HG03060 (cell line): ENCODE measurements around the gene RBP3.
"Not testable (repeated sequence)": the region's sequence is repeated elsewhere in the genome, so short reads cannot be mapped to it uniquely, and the experiment has no call there.

Experiments
- ATAC-seq: cut with Tn5 transposase; IDR thresholded peaks from one replicate; pipeline ENCODE4 v1.9.1; 2021; ENCODE audit warnings: low read depth, moderate number of reproducible peaks; ENCODE audit not compliant: unreplicated experiment

Gene RBP3

DNA sequence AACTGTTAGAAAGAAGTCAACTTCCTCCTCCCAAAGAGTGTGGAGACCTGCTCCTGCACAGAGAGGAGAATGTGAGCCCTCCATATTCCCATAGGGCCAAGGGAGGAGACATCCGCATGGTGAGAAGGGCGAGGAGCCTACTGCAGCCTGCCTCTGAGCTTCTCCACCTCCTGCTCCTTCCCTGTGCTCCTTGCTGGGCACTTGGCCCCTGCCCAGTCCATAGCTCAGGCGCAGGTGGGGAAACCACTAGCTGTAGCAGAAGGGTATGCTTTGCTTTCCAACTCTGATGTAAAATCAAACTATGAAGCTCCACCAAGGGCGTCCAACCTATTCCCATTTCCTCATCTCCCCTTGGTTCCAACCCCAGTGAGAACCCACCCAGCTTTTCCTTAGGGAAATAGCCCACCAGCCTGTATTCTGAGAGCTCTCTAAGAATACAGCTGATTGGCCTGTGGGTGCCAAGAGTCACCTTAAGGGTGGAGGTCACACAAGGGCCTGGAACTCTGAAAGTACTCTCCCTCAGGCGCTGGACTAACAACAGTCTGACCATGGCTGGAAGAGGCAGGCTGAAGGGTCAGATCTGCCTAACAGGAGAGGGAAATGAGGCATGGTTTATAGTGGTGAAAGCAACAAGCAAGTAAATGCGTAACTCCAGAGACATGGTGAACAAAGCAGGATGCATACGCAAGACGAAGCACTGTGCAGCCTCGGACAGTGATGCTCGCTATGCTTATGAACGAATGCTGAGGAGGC lies 22.0 kb downstream of the RBP3 start:
- no peak for ATAC-seq

DNA sequence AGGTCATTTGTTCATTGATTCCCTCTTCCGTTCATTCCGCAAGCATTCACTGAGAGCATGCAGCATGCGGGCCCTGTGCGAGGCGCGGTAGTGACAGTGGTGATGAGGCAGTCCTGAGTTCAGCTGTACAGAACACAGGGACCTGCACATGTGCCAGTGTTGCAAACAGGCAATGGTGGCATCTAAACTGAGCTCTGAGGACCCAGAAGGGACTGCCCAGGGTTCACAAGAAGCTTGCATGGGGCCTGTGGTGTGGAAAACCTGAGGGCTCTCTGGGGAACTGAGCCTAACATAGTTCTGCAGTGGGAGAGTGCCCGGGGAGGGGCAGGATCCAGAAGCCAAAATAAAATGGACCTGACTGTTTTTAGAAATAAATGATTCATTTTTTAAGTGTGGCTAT lies 22.7 kb downstream of the RBP3 start:
- no peak for ATAC-seq

DNA sequence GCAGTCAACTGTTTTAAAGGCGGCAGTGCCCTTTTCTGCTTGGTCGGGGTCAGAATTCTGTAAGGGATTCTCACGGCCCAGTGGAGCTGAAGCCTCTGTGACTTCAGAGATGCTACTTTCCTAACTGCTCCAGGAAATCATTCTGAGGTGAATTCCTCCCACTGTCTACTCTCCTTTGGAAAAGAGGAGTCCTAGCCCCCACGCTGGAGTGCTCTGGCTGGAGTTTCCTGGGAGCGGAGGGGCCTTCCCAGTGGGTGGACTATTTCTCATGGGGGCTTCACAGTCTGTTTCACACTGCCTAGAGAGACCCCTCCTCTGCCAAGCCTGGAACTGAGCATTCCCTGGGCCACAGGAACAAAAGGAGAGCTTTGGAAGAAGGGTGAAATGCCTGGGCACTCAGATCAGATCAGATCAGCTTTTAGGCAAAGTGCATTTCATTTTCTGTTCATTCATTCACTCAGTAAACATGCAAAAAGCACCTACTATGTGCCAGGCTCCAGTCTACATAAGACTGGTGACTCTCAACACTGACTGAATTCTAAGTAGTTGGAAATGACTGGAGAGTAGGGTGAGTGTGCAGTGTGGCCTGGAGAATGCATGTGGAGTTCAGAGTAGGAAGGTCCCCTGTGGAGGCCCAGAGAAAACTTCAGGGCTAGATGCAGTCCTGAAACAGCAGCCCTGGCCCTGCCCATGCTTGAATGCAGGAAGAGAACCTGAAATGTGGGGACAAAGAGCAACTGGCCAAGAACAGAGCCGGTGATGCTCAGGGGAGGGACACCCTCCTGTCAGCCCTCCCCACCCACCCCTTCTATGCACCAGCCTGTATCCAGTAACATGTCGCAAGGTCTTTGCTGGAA lies 23.7 kb downstream of the RBP3 start:
- ATAC-seq = no peak

DNA sequence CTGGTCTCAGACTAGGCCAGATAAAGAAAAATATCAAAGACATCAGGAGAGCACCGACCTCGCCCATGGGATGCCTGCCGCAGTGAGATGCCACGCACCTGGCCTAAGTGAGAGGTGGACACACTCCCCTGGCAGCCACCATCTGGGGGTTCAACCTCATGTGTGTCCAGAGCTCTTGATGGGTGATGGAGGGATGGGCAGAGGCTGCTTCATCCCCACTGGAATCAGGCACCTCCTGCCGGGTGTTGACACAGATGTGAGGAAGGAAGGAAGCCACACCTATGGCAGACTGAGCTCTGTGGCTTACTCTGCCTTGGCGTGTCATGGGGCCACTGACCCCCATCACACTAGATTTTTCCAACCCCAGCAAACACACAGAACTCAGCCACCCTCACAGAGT lies 24.6 kb downstream of the RBP3 start:
- no peak for ATAC-seq

DNA sequence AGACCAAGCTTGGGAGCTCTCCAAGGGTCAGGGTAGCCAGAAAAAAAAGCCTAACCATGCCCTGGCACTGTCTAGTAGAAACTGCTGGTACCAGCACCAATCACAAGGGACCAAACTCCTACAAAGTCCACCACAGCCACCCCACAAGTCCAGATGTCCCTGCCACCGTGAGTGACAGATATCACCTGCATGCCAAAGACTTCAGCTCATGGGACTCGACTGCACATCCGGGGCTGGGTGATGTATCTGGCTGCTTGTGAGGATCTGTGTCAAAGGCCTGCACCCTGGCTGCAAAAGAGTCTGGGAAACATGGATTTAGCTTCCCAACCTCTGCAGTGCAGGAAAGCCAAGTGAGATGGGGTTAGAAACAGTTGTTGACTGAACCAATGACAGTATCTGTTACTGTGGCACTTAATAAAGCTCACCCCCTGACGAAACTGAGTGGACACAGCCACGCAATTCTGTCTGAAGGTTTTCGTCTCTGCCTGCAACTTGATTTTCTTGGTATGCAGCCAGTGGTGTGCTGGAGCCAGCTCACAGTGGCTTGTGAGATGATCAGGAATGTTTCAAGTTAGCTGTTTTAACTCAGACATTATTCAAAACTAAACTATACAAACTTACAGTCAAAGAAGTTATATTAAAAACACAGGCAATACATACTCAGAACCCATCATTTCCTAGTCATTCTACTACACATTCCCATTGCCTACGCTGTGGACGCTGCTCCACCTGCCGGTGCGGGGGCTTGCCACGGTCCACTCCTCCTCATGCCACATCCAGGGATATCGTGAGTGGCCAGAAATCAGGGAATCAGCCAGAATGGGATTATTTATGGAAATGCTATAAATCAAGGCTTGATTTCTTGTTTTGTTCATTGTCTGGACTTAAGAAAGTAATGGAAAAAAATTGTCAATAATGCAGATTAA lies 26.7 kb downstream of the RBP3 start:
- no peak for ATAC-seq

DNA sequence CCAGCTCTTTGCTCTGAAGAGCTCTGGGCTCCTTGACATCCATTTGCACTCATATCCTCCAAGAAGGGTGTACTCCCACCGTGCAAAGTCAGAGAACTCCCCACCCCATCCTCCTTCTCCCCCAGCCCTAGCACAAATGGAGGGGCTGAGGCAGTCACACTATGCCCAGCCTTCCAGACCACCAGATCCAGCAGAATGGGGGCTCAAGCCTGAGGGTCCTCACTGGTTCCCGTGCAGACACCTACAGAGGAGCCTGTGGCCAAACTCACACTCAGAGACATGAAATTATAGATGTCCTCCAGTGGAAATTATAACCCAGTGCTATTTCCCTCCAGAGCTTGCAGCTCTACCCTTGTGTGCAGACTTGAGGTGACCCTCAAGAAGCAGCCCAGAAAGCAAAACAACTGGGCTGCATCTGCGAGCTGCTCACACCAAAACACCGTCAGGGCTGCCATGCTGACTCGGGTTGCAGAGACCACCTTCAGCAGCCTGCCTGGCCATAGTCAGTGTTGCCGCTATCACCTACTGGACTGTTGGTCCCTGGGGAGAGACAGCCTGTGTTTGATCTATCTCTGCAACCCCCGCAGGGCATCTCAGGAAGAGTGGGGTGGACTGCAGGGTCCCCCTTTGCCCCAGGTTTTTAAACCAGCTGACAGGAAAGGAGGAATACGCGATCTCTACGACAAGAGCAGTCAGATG lies 28.5 kb downstream of the RBP3 start:
- no peak for ATAC-seq

DNA sequence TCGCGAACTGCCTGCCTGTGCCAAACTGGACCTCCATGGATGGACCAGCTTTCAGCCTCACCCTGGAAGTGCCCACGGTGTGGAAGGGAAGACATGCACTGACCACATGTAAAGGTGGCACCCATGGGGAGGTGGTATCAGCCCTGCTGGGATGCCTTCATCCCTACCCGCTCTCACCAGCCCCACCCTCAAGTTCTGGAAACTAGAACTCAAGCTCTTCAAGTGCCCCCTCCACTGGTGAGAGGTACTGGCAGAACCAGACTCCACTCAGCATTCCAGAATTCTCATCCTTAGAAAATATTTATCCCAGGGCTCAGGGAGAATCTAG lies 30.0 kb downstream of the RBP3 start:
- ATAC-seq = no peak

DNA sequence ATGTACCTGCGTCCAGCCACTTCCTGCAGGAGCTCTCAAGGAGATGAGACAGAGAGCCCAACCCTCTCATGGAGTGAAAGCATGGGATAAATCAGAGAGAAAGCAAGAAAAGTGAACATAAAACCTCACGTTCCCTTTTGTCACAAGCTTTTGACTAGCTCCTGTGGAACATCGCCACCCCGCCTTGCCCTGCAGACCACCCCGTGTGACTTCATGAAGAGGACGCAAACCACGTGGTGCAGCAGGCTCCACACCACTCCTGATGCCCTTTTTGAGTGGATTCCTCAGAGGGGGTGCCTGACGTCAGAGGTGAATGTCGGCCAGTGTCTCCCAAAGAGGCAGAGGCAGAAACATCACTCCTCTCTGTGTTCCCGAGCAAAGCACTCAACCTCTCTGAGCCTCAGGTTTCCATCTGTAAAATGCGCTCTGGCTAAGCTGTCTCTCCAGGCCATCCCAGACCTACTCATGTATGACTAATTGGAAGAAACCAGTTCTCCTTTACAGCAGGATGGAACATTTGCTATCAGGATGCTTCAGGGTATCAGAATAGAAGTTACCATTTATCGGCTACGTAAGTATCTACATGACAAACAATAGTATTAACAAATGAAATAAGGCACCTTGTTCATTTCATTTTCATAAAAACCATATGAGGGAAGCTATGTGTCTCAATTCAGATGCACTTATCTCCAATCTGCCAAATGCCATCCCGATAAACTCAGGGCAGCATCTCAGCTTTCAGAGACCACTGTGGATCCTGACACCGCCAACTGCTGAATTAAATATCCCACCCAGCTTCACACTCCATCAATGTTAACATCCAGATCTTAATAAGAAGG lies 30.7 kb downstream of the RBP3 start:
- no peak for ATAC-seq

DNA sequence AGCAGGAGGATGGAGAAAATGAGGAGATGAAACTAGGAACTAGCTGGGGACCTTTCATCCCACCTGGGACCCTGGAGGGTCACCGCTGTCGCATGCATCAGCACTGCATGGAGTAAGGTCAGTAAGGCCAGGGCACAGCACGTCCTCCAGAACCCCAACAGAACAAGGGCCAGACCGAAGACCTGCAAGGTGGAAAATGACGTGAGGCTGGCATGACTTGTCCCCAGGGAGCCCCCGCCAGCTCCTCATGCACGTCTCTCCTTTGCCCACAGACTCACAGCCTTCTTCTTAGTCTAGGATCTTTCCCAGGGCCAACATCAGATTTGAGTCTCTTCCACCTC lies 31.3 kb downstream of the RBP3 start:
- ATAC-seq = no peak

DNA sequence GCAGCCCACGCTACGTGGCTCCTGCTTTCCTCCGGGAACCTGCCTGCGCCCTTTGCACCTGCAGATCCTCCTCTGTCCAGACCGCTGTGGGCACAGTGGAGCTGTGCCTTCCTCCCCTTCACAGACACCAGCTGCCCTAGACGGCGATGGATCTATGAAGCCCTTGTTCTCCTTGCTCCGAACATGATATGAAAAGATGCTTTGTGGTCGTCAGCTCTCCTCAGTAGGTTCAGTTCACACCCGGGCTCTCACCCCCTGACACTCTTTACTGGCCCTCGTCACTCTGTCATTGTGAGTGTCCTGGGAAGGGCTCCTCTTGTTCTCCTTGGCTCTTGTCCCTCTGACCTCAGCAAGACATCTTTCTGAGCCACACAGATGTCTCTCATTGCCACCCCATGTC lies 31.7 kb downstream of the RBP3 start:
- ATAC-seq = no peak

DNA sequence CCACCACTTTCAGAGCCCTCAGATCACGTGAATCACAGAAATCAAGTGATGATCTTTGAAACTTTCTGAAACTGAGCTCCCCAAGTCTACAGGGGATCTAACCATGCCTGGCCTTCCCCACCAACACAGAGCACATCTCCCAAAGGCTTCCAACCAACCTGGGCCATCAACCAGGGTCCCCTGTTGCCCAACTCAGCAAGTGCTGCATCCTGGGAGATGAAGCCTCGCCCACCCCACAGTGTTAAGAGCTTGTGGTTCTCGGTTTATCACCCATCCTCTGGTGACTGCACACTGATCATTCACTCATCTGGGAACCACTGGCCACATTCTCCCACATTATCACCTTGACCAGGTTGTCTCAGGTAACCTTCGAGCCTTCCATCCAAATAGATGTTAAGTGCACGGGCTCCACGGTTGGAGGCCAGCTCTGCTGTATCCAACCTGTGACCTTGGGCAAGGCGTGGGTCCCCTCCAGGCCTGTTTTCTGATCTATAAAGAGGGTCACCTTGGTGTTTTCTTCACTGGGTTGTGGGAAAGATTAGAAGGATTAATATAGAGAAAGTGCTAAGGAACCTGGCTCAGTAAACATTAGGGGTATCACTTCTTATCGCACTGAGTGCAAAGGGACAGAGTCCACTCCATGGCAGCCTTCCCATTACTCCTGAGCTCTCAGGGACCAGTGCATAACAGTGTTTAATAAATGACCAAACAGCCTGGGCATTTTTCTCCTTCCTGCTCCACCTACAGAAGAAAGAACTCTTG lies 32.4 kb downstream of the RBP3 start:
- no peak for ATAC-seq

DNA sequence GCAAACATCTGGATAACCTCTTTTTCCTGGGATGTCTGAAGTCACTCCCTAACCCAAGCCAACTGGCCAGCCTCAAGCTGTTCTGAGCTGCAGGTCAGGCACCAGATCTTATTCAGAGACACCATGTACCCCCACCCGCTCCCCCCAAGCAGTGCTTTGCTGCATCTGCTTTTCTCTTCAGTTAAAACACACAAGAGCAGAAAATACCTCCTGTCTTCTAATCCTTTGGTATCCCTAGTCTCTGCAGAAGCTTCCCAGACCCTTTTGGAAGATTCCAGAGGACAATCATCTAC lies 32.9 kb downstream of the RBP3 start:
- no peak for ATAC-seq

DNA sequence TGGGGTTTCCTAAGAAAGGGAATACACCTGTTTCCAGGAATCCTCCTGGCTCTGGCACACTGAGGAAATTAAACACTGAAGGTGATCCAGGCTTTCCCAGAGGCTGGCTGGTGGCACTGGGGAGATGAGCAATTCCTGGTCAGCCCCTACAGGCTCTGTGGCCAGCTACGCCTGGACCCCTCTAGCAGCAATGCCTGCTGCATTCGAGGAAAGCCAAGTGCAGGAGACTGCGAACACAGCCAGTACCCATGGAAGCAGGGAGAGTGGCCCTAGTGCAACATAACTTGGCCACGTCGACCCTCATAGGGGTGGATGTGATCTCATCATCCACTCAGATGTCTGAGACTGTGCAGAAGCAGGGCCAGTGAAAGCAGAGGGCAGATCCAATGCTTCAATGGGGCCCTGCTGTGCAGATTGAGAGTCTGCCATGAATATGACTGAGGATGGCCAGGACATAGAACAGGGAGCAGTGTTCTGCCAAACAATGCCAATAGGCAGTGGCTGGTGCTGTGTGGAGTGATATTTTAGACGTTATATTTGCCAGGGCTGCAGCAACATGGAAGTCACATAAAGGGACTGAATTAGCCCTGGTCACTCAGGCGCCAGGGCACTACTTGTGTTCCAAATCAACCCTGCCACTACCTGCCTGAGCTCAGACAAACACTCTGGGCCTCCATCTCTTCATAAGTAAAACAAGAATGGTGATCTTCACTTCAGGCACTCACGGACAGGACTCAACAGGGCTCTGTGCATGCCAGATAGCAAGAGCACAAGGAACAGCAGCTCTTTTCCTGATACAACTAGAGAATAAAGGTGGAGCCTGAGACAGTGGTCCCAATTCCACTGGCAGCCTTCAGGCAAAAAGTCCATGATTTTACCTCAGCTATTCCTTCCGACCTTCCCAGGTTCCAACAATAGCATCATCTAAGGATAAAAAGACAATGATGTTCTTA lies 33.5 kb downstream of the RBP3 start:
- ATAC-seq = no peak

DNA sequence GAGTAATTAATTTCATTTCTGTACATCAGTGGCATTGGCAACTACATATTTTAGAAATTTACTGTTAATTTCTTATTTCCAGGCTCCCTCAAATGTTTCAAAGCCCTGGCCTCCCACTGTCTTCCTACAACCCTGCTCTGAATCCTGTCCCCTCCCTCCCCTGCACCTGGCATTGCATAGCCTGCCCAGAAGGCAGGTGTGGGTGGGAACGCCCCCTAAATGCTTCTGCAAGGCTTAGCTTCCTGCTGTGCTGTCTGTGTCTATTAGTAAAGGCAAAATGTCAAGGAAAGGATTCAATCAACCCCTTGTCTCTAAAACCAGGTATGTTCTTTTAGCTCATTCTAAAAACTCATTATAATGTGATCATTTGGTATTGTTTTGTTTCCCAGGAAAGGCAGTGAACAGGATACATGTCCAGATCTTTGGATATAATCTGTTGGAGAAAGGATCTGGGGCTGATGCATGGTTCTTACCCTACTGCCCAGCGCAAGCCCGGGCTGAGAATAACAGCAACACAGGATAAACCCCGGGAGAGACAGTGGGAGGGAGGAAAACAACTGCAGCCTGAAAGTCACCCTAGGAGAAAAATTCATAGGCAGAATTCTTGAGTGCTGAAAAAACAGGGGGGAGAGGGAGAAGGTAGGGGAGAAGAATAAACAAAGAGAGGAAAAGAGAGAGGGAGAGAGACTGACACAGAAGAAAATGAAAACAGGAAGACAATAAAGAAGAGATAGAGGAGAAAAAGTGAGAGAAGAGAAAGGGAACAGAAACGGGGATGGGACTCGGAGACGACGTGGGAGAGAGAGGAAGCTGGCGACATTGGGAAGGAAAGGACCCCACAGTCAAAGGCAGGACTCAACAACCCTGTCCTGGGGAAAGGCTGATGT lies 35.3 kb downstream of the RBP3 start:
- no peak for ATAC-seq

DNA sequence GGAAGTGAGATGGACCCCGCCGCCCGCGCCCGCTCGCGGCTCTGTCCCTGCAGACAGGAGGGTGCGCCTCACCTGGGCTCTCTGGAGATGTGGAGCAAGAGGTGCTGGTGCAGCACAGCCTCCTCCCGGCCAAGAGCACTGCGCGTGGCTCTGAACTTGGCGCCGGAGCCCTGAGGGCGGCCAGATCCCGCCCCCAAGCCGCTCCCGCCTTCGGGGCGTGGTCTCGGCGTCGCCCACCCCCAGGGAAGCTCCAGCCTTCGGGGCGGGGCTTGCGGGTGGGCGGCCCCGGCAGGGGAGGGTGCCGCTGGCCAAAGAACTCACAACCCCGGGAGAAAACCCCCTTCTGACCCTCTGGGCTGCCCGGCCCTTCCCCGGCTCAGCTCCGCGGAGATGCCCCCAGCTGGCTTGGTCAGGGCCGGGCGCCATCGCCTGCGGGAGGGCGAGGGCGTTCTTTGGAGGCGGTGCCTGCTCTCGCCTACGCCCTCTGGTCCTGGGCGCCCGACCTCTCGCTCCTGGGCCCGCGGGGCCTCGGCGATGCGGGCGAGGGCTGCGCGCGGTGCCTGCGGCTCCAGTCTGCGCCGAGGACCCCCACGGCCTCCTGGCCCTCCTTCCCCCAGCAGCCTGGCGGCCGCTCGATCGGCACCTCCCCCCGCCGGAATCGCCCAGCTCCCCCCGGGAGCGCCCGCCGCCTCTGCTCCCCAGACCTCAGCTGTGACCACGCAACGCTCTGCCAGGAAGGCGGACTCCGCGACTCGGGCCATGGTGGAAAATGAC lies 36.2 kb downstream of the RBP3 start, which contains the start of gene ZNF488:
Gene ZNF488 (minus strand): TSS at position 146 of the 774 bp plus-strand sequence. CDS start 15,464 bp downstream, outside the sequence.
- peak; percentile 51 for ATAC-seq

DNA sequence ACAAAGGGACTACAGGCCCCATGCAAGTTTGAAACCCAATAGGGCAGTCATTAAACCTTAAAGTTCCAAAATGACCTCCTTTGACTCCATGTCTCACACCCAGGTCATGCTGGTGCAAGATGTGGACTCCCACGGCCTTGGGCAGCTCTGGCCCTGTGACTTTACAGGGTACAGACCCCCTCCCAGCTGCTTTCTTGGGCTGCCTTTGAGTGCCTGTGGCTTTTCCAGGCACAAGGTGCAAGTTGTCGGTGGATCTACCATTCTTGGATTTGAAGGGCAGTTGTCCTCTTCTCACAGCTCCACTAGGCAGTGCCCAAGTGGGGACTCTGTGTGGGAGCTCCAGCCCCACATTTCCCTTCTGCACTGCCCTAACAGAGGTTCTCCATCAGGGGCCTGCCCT lies 37.9 kb downstream of the RBP3 start:
- not testable (repeated sequence) for ATAC-seq
